Naive thymus-derived CD8-positive, alpha-beta T cell (primary cell): ENCODE results near the gene YJU2. TPM values are rescaled to one million over a fixed set of nuclear protein-coding genes. Genes with fewer than 3 reads are reported as not detected.

Experiments used
- ATAC-seq, 2 donors: fragments of 150-1000 bp; cut with Tn5 transposase in 1 of 2; sonication (Bioruptor Pico), chemical (Tn5 transposase) in 1 of 2; 1 replicate in 1 of 2; 2 replicates in 1 of 2; pipeline ENCODE4 v1.10.0; 2021; ENCODE audit warnings: mild to moderate bottlenecking in 2 of 2, moderate library complexity in 2 of 2
- POLR2A ChIA-PET: fragments of 350-600 bp; sonication (Branson Sonifier 250); formaldehyde crosslinking; loops from one replicate; lab custom pipeline; 2021; ENCODE audit warnings: antibody characterized with exemption; lab: Charles Lee
- DNase-seq, 10 donors: peaks; one replicate each; pipeline versions ENCODE4 v3.0.0 to v3.0.0-alpha.2; 2020 to 2022
- H3K27ac Mint-ChIP-seq, 10 donors: one replicate each; pipeline ENCODE4 v1.8.0; 2020 to 2022; ENCODE audit warnings: mild to moderate bottlenecking in 10 of 10, mixed read lengths in 10 of 10, moderate library complexity in 4 of 10, inconsistent platforms in 1 of 10
- H3K27me3 Mint-ChIP-seq, 5 donors: one replicate each; pipeline ENCODE4 v1.8.0; 2021 to 2022; ENCODE audit warnings: mixed read lengths in 5 of 5
- H3K36me3 Mint-ChIP-seq, 3 donors: one replicate each; pipeline ENCODE4 v1.8.0; 2020 to 2022; ENCODE audit warnings: mixed read lengths in 3 of 3, mild to moderate bottlenecking in 2 of 3, inconsistent platforms in 1 of 3
- H3K4me1 Mint-ChIP-seq, 4 donors: one replicate each; pipeline ENCODE4 v1.8.0; 2021 to 2022; ENCODE audit warnings: mixed read lengths in 4 of 4
- H3K4me3 Mint-ChIP-seq, 10 donors: one replicate each; pipeline ENCODE4 v1.8.0; 2020 to 2022; ENCODE audit warnings: mild to moderate bottlenecking in 10 of 10, mixed read lengths in 10 of 10, moderate library complexity in 6 of 10, inconsistent platforms in 1 of 10
- H3K9me3 Mint-ChIP-seq, 9 donors: one replicate each; pipeline ENCODE4 v1.8.0; 2020 to 2022; ENCODE audit warnings: mixed read lengths in 9 of 9, mild to moderate bottlenecking in 3 of 9, inconsistent platforms in 1 of 9, moderate library complexity in 1 of 9
- polyA plus RNA-seq, 3 donors: library from polyadenylated mRNA; unstranded; fragments of 300-500 nt; fragmentation: Illumina TruSeq; gene quantifications; one replicate each; pipeline ENCODE4 v1.2.3, GENCODE V29; 2021
- total RNA-seq, 8 experiments: library from RNA in 2 of 8; stranded (reverse) in 2 of 8; gene quantifications; one replicate each; pipeline ENCODE4 v1.2.3 and lab custom pipeline; 2021 to 2026

The YJU2 gene
- total RNA-seq (10 to 100 TPM; 32.9 to 33.8 TPM), polyA plus RNA-seq (10 to 100 TPM; 20.2 to 35.3 (median 28.1) TPM), total RNA-seq (lab: John Stamatoyannopoulos, UW) (35.9 to 58.2 (median 45.9) reads per million in 6 experiments)

DNA sequence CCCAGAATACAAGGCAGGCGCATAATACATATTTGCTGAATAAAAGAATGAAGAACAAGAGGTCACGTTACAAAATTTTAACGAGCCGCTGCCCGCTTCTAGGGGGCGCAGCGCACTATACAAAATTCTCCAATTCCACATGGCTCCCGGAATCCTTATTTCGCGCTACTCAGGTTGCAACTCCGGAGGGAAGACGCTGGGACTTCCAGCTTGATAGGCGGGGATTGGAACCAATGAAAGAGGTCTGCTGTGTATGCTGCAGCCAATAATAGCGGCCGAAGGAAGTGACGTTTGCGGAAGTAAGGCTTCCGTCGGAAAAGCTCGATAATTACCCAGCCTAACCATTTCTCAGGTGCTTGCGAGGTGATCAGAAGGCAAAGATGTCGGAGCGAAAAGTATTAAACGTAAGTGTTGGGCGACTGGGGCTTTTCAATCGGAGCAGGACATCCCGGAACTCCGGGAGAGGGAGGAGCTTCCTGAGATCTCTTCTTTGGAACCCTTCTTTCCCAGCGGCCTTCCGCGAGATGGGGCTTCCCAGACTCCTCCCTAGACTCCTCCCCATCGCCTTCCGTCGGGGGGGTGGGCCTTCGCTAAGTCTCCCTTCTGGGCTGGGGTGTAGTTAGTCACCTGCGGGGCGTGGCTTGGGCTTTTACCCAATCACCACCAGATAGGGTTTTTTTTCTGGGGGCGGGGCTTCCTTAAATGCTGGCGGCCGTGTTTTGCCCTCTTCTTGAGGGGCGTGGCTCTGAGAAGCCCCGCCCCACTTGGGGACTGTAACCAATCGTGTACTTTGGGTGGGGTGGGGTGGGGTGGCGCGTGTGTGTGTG, at the start of gene YJU2:
YJU2 (plus strand) TSS at position 314 of the 827 bp plus-strand sequence; CDS start at position 381, 67 bp downstream.
- Mint-ChIP-seq H3K4me1 (peaks cover 11 to 25% (median 20%) of the 10 kb centered on the region in 4 donors), H3K9me3 (peaks cover 0 to 7% (median 2%) of the 10 kb centered on the region in 9 donors), H3K27ac (peak within 1 kb of the TSS; percentile 95 to 100 (median 99)), H3K27me3 (peaks cover 0 to 3% (median 0%) of the 10 kb centered on the region in 5 donors), H3K4me3 (peak within 1 kb of the TSS; percentile 88 to 100 (median 97)), H3K36me3 (peaks cover 8 to 32% (median 21%) of the 10 kb centered on the region in 3 donors)
- POLR2A ChIA-PET: interaction anchor here (0.5 to 2.0 kb wide), 18 partner anchors 9 to 694 kb away, joined by 3 to 14 read pairs (median 4); partner anchors contain the start of genes DAPK3, EEF2, HDGFL2 and MPND
- ATAC-seq (peak; percentile 91 to 94), DNase-seq (peak; percentile 94 to 100 (median 99))

DNA sequence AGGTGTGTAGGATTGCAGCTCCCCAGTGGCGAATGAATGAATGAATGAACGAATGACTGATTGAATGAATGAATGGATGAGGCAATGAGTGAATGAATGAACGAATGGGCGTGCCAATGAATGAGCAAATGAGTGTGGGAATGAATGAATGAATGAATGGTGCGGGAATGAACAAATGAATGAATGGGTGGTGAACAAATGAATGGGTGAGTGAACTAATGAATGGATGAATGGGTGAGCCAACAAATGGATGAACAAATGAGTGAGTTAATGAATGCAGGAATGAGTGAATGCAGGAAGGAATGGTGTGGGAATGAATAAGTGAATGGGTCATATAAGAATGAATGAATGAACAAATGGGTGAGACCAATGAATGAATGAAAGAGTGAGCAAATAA, 49.7 kb upstream of the YJU2 start:
- Mint-ChIP-seq H3K4me3 (peak overlapping the region in 6 of 10 donors; percentile 30 to 62 (median 46)), H3K4me1 (peaks cover 12 to 15% (median 13%) of the 10 kb centered on the region in 4 donors), H3K27ac (peak overlapping the region in 1 of 10 donors; percentile 77), H3K36me3 (peaks cover 4 to 12% (median 8%) of the 10 kb centered on the region in 3 donors), H3K27me3 (peaks cover 32 to 66% (median 49%) of the 10 kb centered on the region in 5 donors), H3K9me3 (peaks cover 0 to 9% (median 0%) of the 10 kb centered on the region in 9 donors)
- POLR2A ChIA-PET: no interaction called here
- DNase-seq: no peak
- no peak for ATAC-seq

GRCh38 chr19:4197625-4198466, 49.0 kb upstream of the YJU2 start:
- peaks cover 4 to 12% (median 8%) of the 10 kb centered on the region in 3 donors for H3K36me3 Mint-ChIP-seq
- peaks cover 32 to 65% (median 49%) of the 10 kb centered on the region in 5 donors for H3K27me3 Mint-ChIP-seq
- DNase-seq: no peak
- POLR2A ChIA-PET: no interaction called here
- peaks cover 12 to 15% (median 13%) of the 10 kb centered on the region in 4 donors for H3K4me1 Mint-ChIP-seq
- peaks cover 0 to 9% (median 0%) of the 10 kb centered on the region in 9 donors for H3K9me3 Mint-ChIP-seq
- H3K4me3 Mint-ChIP-seq: peak overlapping the region in 5 of 10 donors; percentile 30 to 58 (median 48)
- peak overlapping the region in 1 of 10 donors; percentile 48 for H3K27ac Mint-ChIP-seq
- no peak for ATAC-seq

GRCh38 chr19:4198467-4199126, 48.3 kb upstream of the YJU2 start:
- Mint-ChIP-seq H3K4me3 (peak overlapping the region in 1 of 10 donors; percentile 5), H3K9me3 (peaks cover 0 to 9% (median 0%) of the 10 kb centered on the region in 9 donors), H3K36me3 (peaks cover 4 to 9% (median 8%) of the 10 kb centered on the region in 3 donors), H3K27ac (no peak overlapping the region), H3K4me1 (peaks cover 12 to 14% (median 13%) of the 10 kb centered on the region in 4 donors), H3K27me3 (peaks cover 29 to 58% (median 45%) of the 10 kb centered on the region in 5 donors)
- no peak for ATAC-seq
- POLR2A ChIA-PET: no interaction called here
- no peak for DNase-seq

DNA sequence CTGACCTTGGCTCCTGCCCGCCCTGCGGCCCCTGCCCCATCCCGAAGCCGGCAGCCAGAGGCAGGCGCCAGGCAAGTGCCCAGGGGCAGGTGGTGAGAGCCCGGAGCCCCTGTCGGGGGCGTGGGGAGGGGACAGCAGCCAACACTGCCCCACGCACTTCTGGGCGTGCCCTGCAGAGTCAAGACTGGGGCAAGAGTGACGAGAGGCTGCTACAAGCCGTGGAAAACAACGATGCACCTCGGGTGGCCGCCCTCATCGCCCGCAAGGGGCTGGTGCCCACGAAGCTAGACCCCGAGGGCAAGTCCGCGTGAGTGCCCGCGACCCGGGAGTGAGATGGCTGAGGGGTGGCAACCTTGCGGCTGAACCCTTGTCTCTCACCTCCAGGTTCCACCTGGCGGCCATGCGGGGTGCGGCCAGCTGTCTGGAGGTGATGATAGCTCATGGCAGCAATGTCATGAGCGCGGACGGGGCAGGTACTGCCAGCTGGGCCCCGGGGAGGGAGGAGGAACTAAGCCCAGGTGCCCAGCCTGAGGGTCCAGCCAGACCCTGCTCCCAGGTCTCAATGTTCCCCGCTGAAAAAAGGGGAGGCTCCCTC, 47.1 kb upstream of the YJU2 start:
- peaks cover 0 to 9% (median 0%) of the 10 kb centered on the region in 9 donors for H3K9me3 Mint-ChIP-seq
- no peak for ATAC-seq
- H3K4me1 Mint-ChIP-seq: peaks cover 13 to 18% (median 17%) of the 10 kb centered on the region in 4 donors
- H3K4me3 Mint-ChIP-seq: no peak overlapping the region
- peaks cover 1 to 8% (median 7%) of the 10 kb centered on the region in 3 donors for H3K36me3 Mint-ChIP-seq
- DNase-seq: no peak
- peaks cover 24 to 46% (median 34%) of the 10 kb centered on the region in 5 donors for H3K27me3 Mint-ChIP-seq
- POLR2A ChIA-PET: no interaction called here
- no peak overlapping the region for H3K27ac Mint-ChIP-seq

GRCh38 chr19:4200940-4201542, 45.8 kb upstream of the YJU2 start:
- Mint-ChIP-seq H3K4me1 (peaks cover 13 to 18% (median 17%) of the 10 kb centered on the region in 4 donors), H3K36me3 (peaks cover 1 to 8% (median 7%) of the 10 kb centered on the region in 3 donors)
- POLR2A ChIA-PET: interaction anchor here (0.6 kb wide), 1 partner anchor 229 kb away, joined by 3 read pairs; no protein-coding TSS in a partner anchor

DNA sequence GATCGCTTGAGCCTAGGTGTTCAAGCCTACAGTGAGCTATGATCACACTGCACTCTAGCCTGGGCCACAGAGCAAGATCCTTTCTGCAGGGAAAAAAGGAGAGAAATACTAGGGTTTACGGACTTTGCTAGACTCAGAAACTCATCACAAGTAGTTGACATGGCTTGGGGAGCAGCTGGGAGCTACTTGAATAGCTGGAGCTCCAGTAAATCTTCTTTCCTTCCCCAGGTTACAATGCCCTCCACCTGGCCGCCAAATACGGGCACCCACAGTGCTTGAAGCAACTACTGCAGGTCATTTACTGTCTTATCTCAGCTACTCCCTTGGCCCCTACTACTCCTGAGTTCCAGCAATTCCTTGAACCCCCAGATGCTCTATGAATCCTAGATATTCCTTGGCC, 45.1 kb upstream of the YJU2 start:
- DNase-seq (no peak), ATAC-seq (no peak)
- Mint-ChIP-seq H3K27me3 (peaks cover 16 to 31% (median 25%) of the 10 kb centered on the region in 5 donors), H3K36me3 (peaks cover 1 to 8% (median 7%) of the 10 kb centered on the region in 3 donors), H3K9me3 (peaks cover 0 to 9% (median 0%) of the 10 kb centered on the region in 9 donors), H3K4me1 (peaks cover 13 to 18% (median 17%) of the 10 kb centered on the region in 4 donors), H3K4me3 (no peak overlapping the region), H3K27ac (no peak overlapping the region)
- POLR2A ChIA-PET: interaction anchor here (0.6 to 0.8 kb wide), 3 partner anchors 33 to 229 kb away, joined by 3 read pairs; partner anchors contain the start of gene EEF2

More at GRCh38 chr19:4200940-4201542, 45.8 kb upstream of the YJU2 start:
- Mint-ChIP-seq H3K27me3 (peaks cover 20 to 38% (median 26%) of the 10 kb centered on the region in 5 donors), H3K4me3 (no peak overlapping the region), H3K27ac (peak overlapping the region in 2 of 10 donors; percentile 17), H3K9me3 (peaks cover 0 to 9% (median 0%) of the 10 kb centered on the region in 9 donors)
- no peak for ATAC-seq
- DNase-seq: no peak

DNA sequence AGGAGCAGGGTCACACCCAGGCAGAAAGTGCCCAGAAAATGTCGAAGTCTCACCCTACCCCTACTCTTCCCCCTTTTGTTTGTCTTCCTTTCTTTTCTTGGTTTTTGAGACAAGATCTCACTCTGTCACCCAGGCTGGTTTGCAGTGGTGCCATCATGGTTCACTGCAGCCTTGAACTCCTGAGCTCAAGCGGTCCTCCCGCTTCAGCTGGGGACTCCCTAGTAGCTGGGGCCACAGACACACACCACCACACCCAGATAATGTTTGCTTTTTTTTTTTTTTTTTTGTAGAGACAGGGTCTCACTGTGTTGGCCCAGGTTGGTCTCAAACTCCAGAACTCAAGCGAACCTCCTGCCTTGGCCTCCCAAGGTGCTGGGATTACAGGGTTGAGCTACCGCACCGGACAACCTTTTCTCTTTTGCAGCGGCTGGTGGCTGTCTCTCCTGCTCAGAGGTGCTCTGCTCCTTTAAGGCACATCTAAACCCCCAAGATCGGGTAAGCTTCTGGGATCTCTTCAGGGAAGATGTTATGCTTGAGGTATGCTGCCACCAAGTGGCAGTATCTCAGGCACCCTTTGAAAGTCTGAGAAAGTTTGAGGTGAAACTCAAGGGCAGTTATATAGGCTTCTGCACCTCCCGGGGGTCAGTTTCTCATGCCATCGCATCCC, 39.9 kb upstream of the YJU2 start:
- H3K4me3 Mint-ChIP-seq: no peak overlapping the region
- H3K27ac Mint-ChIP-seq: no peak overlapping the region
- POLR2A ChIA-PET: no interaction called here
- peaks cover 0 to 7% (median 0%) of the 10 kb centered on the region in 5 donors for H3K27me3 Mint-ChIP-seq
- DNase-seq: no peak
- no peaks in the 10 kb centered on the region for H3K36me3 Mint-ChIP-seq
- no peak for ATAC-seq
- H3K4me1 Mint-ChIP-seq: peaks cover 2 to 7% (median 3%) of the 10 kb centered on the region in 4 donors
- peaks cover 0 to 2% (median 0%) of the 10 kb centered on the region in 9 donors for H3K9me3 Mint-ChIP-seq

DNA sequence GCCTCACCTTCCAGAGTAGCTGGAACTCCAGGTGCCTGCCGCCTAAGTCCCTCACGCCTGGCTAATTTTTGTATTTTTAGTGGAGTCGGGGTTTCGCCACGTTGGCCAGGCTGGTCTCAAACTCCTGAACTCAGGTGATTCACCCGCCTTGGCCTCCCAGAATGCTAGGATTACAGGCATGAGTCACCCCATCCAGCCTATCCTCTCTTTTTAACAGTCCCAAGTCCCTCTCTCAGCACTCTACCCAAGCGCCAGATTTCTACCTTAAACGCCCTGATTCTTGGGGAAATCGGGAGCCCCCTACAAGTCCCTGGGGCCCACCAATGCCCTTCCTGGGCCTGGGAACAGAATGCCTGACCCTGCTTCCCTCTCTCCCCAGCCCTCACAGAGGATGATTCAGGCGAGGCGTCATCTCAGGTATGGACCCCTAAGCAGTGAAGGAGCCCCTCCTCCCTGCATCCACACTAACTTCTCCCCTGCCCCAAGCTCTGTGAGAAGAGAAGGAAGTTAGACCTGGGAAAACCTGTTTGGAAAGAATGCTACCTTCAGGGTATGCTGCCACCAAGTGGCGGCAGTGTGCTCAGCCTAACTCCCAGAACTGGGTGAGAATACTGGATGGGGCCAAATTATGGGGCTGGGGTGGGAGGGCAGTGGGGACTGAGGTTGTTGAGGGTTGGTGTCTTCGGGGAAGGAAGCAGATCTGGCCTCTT, 38.3 kb upstream of the YJU2 start:
- H3K9me3 Mint-ChIP-seq: peaks cover 0 to 2% (median 0%) of the 10 kb centered on the region in 9 donors
- H3K36me3 Mint-ChIP-seq: no peaks in the 10 kb centered on the region
- POLR2A ChIA-PET: no interaction called here
- peak overlapping the region in 2 of 10 donors; percentile 34 to 81 for H3K27ac Mint-ChIP-seq
- H3K4me1 Mint-ChIP-seq: peaks cover 2 to 7% (median 3%) of the 10 kb centered on the region in 4 donors
- DNase-seq (no peak), ATAC-seq (no peak)
- H3K4me3 Mint-ChIP-seq: no peak overlapping the region
- H3K27me3 Mint-ChIP-seq: peaks cover 0 to 7% (median 0%) of the 10 kb centered on the region in 5 donors

DNA sequence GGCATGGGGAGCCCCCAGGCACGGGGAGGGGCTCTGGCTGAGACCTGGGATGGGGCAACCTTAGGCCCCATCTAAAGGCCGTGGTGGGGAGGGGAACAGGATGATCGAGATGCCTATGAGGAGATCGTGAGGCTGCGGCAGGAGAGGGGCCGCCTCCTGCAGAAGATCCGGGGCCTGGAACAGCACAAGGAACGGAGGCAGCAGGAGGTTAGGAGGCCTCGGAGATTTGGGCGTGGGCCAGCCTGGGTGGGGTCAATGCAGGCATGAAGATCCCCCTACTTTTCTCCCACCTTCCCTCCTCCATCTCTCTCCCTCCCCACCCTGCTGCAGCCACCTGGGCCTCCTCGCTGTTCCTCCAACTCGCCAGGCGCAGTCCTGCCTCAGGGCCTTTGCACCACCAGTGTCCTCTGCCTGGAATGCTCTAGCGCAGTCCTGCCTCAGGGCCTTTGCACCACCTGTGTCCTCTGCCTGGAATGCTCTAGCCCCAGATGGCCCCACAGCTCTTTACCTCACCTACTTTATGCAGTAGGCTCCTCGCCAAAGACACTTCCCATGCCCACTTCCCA, 36.6 kb upstream of the YJU2 start:
- Mint-ChIP-seq H3K27me3 (peaks cover 0 to 4% (median 0%) of the 10 kb centered on the region in 5 donors), H3K36me3 (no peaks in the 10 kb centered on the region), H3K9me3 (peaks cover 0 to 2% (median 0%) of the 10 kb centered on the region in 9 donors), H3K4me1 (peaks cover 0 to 6% (median 0%) of the 10 kb centered on the region in 4 donors), H3K4me3 (no peak overlapping the region), H3K27ac (no peak overlapping the region)
- POLR2A ChIA-PET: no interaction called here
- ATAC-seq (no peak), DNase-seq (no peak)
